B cell (primary cell): ENCODE results near the gene UBXN6. TPM values are rescaled to one million over a fixed set of nuclear protein-coding genes. Genes with fewer than 3 reads are reported as not detected.

Experiments
- ATAC-seq: fragments of 200-7000 bp; cut with Tn5 transposase; one replicate; pipeline ENCODE4 v1.10.0; 2021; ENCODE audit warnings: low read depth, mild to moderate bottlenecking, moderate number of reproducible peaks, moderate library complexity
- CTCF ChIA-PET: fragments of 350-600 bp; sonication (Branson Sonifier 250); formaldehyde crosslinking; loops from one replicate; lab custom pipeline; 2021; ENCODE audit warnings: antibody characterized with exemption, inconsistent platforms; lab: Charles Lee
- POLR2A ChIA-PET: fragments of 350-600 bp; sonication (Branson Sonifier 250); formaldehyde crosslinking; loops from one replicate; lab custom pipeline; 2021; ENCODE audit warnings: antibody characterized with exemption; lab: Charles Lee
- DNase-seq: peaks from one replicate; pipeline ENCODE4 v3.0.0; 2013
- H2AFZ ChIP-seq: 2 replicates; pipeline ENCODE4 v1.6.1; 2012; ENCODE audit warnings: mild to moderate bottlenecking, low read depth, low read length; ENCODE audit not compliant: insufficient read depth, poor library complexity, severe bottlenecking
- H3K27ac ChIP-seq, 2 donors: 1 replicate in 1 of 2; 2 replicates in 1 of 2; pipeline ENCODE4 v1.5.1; 2012 to 2013; ENCODE audit warnings: low read length in 2 of 2, mild to moderate bottlenecking in 2 of 2, moderate library complexity in 1 of 2
- H3K27me3 ChIP-seq, 4 experiments: fragments of 200-600 bp in 1 of 4; sonication (generic) in 1 of 4; replicated peaks in 1 of 4; 1 replicate in 2 of 4; 2 replicates in 2 of 4; pipeline versions ENCODE4 v1.6.1 to v1.7.0; 2013 to 2016; ENCODE audit warnings: low read length in 3 of 4, mild to moderate bottlenecking in 2 of 4, mixed read lengths in 1 of 4, moderate library complexity in 1 of 4; ENCODE audit not compliant: insufficient read depth in 4 of 4, control insufficient read depth in 3 of 4; ENCODE audit errors: control extremely low read depth in 1 of 4
- H3K36me3 ChIP-seq, 2 experiments: replicated peaks in 1 of 2; 1 replicate in 1 of 2; 2 replicates in 1 of 2; pipeline versions ENCODE4 v1.6.1 to v1.7.1; 2013; ENCODE audit warnings: low read length in 1 of 2; ENCODE audit not compliant: insufficient read depth in 2 of 2, control insufficient read depth in 1 of 2; ENCODE audit errors: control extremely low read depth in 1 of 2, extremely low read depth in 1 of 2
- H3K4me1 ChIP-seq, 2 donors: fragments of 200-600 bp in 1 of 2; sonication (generic) in 1 of 2; 1 replicate in 1 of 2; 2 replicates in 1 of 2; pipeline versions ENCODE4 v1.5.1 to v1.6.1; 2013 to 2017; ENCODE audit warnings: low read length in 2 of 2; ENCODE audit not compliant: control insufficient read depth in 2 of 2, insufficient read depth in 2 of 2
- H3K4me2 ChIP-seq: replicated peaks from 2 replicates; pipeline ENCODE3; 2012; ENCODE audit warnings: mild to moderate bottlenecking, low read depth, low read length; ENCODE audit not compliant: poor library complexity, severe bottlenecking
- H3K4me3 ChIP-seq, 5 experiments: fragments of 200-600 bp in 1 of 5; sonication (generic) in 1 of 5; 1 replicate in 3 of 5; 2 replicates in 2 of 5; pipeline versions ENCODE4 v1.5.1 to v1.7.0; 2011 to 2016; ENCODE audit warnings: low read length in 4 of 5, mild to moderate bottlenecking in 4 of 5, low read depth in 2 of 5, control low read depth in 1 of 5, moderate library complexity in 1 of 5; ENCODE audit not compliant: insufficient read depth in 1 of 5; ENCODE audit errors: control extremely low read depth in 1 of 5, extremely low read depth in 1 of 5
- H3K79me2 ChIP-seq: fragments of 200-600 bp; sonication (generic); one replicate; pipeline ENCODE4 v1.6.0; 2016; ENCODE audit warnings: low read length; ENCODE audit not compliant: control insufficient read depth, insufficient read depth
- H3K9ac ChIP-seq: fragments of 200-600 bp; sonication (generic); 2 replicates; pipeline ENCODE4 v1.6.1; 2017; ENCODE audit warnings: mild to moderate bottlenecking, low read length, moderate library complexity
- H3K9me3 ChIP-seq, 3 donors: one replicate each; pipeline versions ENCODE4 v1.6.1 to v1.7.1; 2013; ENCODE audit warnings: low read length in 2 of 3; ENCODE audit not compliant: control insufficient read depth in 2 of 3, insufficient read depth in 1 of 3; ENCODE audit errors: control extremely low read depth in 1 of 3
- H4K20me1 ChIP-seq: 2 replicates; pipeline ENCODE4 v1.6.0; 2012; ENCODE audit warnings: mild to moderate bottlenecking, low read length; ENCODE audit not compliant: insufficient read depth, control insufficient read depth, poor library complexity, severe bottlenecking
- H3K27ac Mint-ChIP-seq: one replicate; pipeline ENCODE4 v1.8.0; 2021; ENCODE audit warnings: mixed read lengths
- H3K27me3 Mint-ChIP-seq: one replicate; pipeline ENCODE4 v1.8.0; 2021; ENCODE audit warnings: mixed read lengths
- H3K4me1 Mint-ChIP-seq: one replicate; pipeline ENCODE4 v1.8.0; 2021; ENCODE audit warnings: mixed read lengths
- H3K4me3 Mint-ChIP-seq: one replicate; pipeline ENCODE4 v1.8.0; 2021; ENCODE audit warnings: mixed read lengths
- H3K9me3 Mint-ChIP-seq: one replicate; pipeline ENCODE4 v1.8.0; 2022; ENCODE audit warnings: mixed read lengths; ENCODE audit not compliant: insufficient read depth
- CTCF ChIP-seq: fragments of 200-600 bp; IDR thresholded peaks from one replicate; pipeline ENCODE4 v1.8.0; 2022; ENCODE audit warnings: antibody characterized with exemption, mild to moderate bottlenecking
- EZH2 ChIP-seq: IDR thresholded peaks from 2 replicates; pipeline ENCODE4 v1.6.1; 2012; ENCODE audit warnings: borderline replicate concordance, low read depth, mild to moderate bottlenecking, moderate library complexity, low read length; ENCODE audit not compliant: insufficient read depth, poor library complexity, severe bottlenecking
- WGBS: methylation state at CpG from one replicate; pipeline ENCODE4 v1.1.5; 2013; ENCODE audit warnings: missing lambda C conversion rate; ENCODE audit not compliant: insufficient coverage; 5-methylcytosine and 5-hydroxymethylcytosine counted together
- intact Hi-C: fragments of 100-400 bp; cut with micrococcal nuclease; formaldehyde crosslinking; loops from one replicate; pipeline ENCODE4 v1.10.0; 2022
- polyA plus RNA-seq: library from polyadenylated mRNA; depleted of rRNA; stranded (reverse); fragments of >200 nt; gene quantifications from 2 replicates; pipeline ENCODE4 v1.2.3, GENCODE V29; 2012
- total RNA-seq, 2 donors: library from RNA; stranded (reverse); fragments of 120-200 nt in 1 of 2; gene quantifications; 1 replicate in 1 of 2; 2 replicates in 1 of 2; pipeline versions ENCODE4 v1.2.3 to v1.2.4, GENCODE V29; 2013 to 2022

The UBXN6 gene
- total and polyA plus RNA-seq, 2 donors (not counting 1 experiment from before 2014, with no cell fraction given) = 75.8 to 76.6 TPM

- ATAC-seq = no peak
Observed at GRCh38 chr19:4502282-4503131, 44.9 kb upstream of the UBXN6 start.

More at GRCh38 chr19:4502282-4503131, 44.9 kb upstream of the UBXN6 start:
- Histone ChIP-seq H3K36me3 (peaks cover 0 to 22% of the 10 kb centered on the region in 2 experiments), H3K9ac (no peak overlapping the region), H3K27me3 (no peaks in the 10 kb centered on the region), H2AFZ (no peak overlapping the region), H3K4me3 (no peak overlapping the region), H3K27ac (no peak overlapping the region), H3K9me3 (peaks cover 0 to 4% (median 0%) of the 10 kb centered on the region in 3 donors), H3K4me2 (no peak overlapping the region), H3K4me1 (no peaks in the 10 kb centered on the region), H3K79me2 (no peaks in the 10 kb centered on the region), H4K20me1 (no peaks in the 10 kb centered on the region)
- no peak overlapping the region for H3K27ac Mint-ChIP-seq
- TF ChIP-seq CTCF (no peak), EZH2 (no peak)
- H3K9me3 Mint-ChIP-seq = no peaks in the 10 kb centered on the region
- POLR2A ChIA-PET = no interaction called here
- H3K4me1 Mint-ChIP-seq = no peaks in the 10 kb centered on the region
- H3K27me3 Mint-ChIP-seq = no peaks in the 10 kb centered on the region
- 93% methylated on average over 35 of the region's 37 CpGs for WGBS
- intact Hi-C loops = no loop called here
- DNase-seq = no peak
- CTCF ChIA-PET = no interaction called here
- H3K4me3 Mint-ChIP-seq = no peak overlapping the region
